ENCODE measurements around the gene FOXO4.
"Not testable (repeated sequence)": the region's sequence is repeated elsewhere in the genome, so short reads cannot be mapped to it uniquely, and the experiment has no call there.

Gene FOXO4, protein sequence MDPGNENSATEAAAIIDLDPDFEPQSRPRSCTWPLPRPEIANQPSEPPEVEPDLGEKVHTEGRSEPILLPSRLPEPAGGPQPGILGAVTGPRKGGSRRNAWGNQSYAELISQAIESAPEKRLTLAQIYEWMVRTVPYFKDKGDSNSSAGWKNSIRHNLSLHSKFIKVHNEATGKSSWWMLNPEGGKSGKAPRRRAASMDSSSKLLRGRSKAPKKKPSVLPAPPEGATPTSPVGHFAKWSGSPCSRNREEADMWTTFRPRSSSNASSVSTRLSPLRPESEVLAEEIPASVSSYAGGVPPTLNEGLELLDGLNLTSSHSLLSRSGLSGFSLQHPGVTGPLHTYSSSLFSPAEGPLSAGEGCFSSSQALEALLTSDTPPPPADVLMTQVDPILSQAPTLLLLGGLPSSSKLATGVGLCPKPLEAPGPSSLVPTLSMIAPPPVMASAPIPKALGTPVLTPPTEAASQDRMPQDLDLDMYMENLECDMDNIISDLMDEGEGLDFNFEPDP

GRCh38 chrX:71095555-71095980, at the start of gene FOXO4:
Gene FOXO4 (plus strand): TSS chrX:71095851. CDS start chrX:71096529, 678 bp downstream.
- peak; percentile 92 for DNase-seq

DNA sequence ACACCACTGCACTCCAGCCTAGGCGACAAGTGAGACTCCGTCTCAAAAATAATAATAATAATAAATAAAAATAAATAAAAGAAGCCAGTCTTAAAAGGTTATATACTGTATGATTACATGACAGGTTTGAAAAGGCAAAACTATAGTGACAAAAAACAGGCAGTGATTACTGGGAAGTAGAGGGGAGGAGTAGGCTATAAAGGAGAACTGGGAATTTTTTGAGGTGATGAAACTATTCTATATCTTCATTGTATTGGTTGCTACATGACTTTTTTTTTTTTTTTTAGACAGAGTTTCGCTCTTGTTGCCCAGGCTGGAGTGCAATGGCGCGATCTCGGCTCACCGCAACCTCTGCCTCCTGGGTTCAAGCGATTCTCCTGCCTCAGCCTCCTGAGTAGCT, 47.8 kb upstream of the FOXO4 start:
- not testable (repeated sequence) for DNase-seq

DNA sequence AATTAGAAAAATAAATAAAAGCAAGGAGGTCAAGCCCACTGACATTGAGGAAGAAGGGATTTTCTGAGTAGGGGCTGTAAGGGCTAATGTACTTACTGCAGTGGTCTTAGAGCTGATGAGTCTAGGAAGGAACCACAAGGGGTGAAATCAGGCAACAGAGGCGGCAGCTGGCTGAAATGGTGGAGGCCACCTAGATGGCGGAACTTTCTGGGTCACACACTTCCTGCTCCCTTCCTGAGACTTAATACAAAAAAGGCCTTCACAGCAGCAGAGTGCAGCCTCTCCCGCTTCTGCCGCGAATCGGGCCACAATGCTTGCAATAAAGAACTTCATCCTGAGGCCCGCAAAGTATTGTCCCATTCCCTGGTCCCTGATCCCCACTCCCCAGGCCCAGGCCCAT, 42.9 kb upstream of the FOXO4 start:
- DNase-seq, result no peak

GRCh38 chrX:71053217-71053621, 42.4 kb upstream of the FOXO4 start:
- peak; percentile 83 for DNase-seq

GRCh38 chrX:71056867-71057266, 38.8 kb upstream of the FOXO4 start:
- no peak for DNase-seq

- DNase-seq, result no peak
Observed at GRCh38 chrX:71057848-71058530, 37.7 kb upstream of the FOXO4 start.

GRCh38 chrX:71060127-71060526, 35.5 kb upstream of the FOXO4 start:
- DNase-seq, result no peak

GRCh38 chrX:71067089-71067488, 28.6 kb upstream of the FOXO4 start:
- DNase-seq, result no peak

GRCh38 chrX:71067712-71068043, 28.0 kb upstream of the FOXO4 start:
- DNase-seq, result no peak

DNA sequence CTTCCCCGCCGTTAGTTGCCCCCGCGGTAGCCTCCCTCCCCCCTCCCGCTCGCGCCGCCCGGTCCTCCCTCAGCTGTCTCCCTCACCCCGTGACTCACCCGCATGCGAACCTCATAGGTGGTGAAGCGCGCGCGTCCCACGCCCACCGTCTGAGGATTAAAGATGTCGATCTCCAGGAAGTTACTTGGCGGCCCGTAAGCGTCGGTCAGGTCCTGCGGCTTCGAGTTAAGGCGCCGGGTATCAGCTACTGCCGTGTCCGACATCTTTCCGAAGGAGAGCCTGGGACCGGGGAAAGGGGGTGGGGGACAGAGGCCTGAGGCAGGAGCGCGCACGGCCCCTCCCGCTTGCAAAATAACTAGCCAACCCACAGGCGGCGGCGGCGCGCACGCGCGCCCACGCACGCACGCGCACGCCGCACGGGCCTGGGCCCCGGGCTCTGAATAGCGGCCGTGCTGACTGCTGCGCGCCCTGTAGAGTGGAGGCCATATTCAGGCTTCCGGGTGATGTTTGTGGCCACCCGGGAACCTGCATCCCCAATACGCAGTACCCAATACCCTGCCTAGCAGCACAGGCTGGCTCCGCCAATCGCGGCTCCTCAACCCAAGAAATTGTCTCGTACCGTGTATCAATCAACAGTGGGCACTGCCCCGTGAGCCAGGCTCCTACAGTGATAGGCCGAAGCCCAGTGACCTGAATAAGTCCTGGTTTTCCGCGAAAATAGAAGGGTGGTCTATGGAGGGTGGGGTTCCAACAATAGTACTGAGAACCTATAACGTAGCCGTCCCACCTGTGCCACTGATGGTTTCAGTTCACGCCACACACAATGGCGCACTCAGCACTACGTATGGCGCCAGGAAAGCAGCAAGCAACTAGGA, 27.4 kb upstream of the FOXO4 start, which contains the start of gene SNX12:
Gene SNX12 (minus strand): TSS at position 291 of the 875 bp plus-strand sequence. CDS start 28 bp downstream, at position 263.
- peak; percentile 96 for DNase-seq

DNA sequence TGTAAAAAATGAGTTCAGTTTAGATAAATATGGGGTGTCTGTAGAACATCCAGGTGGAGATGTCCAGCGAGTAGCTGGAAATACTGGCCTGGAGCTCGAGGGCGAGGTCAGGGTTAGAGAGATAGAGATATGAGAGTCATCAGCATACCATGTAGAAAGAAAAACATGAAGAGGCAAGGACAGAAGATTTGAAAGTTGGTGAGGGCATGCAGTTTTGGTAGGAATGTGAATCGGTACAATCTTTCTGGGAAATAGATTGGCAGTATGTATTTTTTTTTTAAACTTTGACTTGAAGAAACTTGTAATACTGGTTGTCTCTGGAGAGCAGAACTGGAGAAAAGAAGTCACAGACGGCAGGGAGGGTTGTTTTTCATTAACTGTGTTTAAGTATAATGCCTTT, 25.1 kb upstream of the FOXO4 start:
- DNase-seq, result no peak

- no peak for DNase-seq
Observed at GRCh38 chrX:71081330-71082123, 14.1 kb upstream of the FOXO4 start.

DNA sequence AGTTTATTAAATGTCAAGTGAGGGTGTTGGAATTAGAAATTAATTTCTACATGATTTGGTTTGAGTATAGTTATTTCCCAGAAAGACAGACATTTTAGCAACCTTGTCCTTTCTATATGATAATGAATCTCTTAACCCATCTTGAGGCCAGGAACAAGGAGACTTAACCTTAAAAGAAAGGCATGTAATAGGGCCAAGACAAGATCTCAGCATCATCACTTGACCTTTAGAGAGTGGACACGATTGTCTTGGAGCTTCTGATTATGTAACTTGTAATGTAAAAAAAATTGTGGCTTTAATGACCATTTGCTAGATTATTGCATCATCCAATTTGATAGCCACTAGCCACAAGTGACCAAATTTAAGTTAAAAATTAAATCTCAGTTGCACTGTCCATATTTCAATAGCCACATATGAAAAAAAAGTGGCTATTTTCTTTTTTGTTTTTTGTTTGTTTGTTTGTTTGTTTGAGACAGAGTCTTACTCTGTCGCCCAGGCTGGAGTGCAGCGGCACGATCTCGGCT, 13.5 kb upstream of the FOXO4 start:
- DNase-seq, result no peak

DNA sequence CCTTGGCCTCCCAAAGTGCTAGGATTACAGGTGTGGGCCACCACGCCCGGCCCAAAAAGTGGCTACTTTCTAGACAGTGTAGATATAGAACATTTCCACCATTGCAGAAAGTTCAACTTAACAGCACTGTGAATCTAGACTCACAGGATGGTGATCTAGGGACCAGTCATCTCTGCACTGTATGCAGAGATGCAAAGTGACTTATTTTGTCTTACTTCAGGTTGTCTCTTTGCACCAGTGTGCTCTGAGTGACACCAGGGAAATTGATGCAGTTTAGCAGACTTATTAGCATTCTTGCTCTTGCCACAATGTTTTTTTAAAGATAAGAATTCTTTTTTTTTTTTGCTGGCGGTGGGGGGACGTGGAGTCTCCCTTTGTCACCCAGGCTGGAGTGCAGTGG, 12.8 kb upstream of the FOXO4 start:
- no peak for DNase-seq

DNA sequence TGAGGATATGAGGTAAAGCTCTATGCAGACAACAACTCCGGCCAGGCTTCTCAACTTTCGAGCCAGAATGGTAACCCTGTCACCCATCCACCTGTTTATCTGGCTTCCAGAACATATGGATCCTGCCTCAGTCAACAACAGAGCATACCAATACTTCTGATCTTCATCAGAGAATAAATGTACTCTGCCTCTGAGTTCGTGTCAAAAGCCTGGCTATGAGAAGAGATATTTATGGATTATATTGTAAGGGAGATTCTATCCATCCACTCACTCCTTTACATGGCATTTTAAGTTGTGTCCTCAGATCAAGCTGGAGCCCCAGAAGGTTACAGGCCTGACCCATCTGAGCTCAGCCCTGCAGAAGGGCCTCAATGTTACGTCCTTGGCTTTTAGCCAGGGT, 9.8 kb upstream of the FOXO4 start:
- DNase-seq, result no peak

DNA sequence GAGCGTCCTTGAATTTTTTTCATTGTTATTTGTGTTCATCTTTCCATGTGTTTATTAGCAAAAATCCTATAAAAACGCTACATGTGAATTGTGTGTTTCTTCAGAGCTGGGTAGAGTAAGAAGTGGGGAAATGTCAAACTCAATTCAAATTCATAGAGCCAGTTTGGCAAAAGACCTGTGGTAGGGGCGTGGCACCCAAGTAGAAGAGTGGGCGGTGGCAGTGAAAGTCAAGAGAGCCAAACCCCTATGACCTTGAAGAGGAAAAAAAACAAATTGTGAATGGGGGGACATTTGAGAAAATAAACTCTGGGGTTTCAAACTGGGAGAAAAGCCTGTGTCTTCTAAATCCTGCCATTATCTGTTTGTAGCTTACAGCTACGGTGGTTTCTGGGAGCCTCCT, 4.4 kb upstream of the FOXO4 start:
- no peak for DNase-seq

GRCh38 chrX:71095033-71095432, 618 bp upstream of the FOXO4 start:
- no peak for DNase-seq

DNA sequence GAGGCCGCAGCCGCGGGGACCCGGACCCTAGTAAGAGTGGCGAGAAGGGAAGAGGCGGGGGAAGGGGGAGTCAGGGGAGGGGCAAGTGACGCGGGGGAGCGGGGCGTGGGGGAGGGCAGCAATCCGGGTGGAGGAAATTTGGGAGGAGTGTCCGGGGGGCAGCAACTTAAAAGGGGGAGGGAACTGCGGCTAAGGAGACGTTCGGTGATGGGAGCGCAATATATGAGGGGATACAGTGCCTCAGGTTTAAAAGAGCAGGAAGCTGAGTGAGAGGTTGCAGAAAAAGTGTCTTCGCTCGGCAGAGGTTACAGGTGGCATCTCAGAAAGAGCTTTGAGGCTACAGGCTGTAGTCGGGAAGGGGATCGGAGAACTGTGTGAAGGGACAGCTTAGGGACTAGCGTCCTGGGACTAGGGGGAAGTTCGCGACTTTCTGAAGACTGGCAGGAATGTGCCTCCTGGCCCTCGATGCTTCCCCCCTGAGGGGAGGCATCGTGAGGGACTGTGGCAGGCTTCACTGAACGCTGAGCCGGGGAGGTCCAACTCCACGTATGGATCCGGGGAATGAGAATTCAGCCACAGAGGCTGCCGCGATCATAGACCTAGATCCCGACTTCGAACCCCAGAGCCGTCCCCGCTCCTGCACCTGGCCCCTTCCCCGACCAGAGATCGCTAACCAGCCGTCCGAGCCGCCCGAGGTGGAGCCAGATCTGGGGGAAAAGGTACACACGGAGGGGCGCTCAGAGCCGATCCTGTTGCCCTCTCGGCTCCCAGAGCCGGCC, 519 bp downstream of the FOXO4 start:
- peak; percentile 52 for DNase-seq

DNA sequence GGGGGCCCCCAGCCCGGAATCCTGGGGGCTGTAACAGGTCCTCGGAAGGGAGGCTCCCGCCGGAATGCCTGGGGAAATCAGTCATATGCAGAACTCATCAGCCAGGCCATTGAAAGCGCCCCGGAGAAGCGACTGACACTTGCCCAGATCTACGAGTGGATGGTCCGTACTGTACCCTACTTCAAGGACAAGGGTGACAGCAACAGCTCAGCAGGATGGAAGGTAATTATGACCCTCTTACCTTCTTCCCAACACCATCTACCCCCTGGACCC, 1.0 kb downstream of the FOXO4 start:
- DNase-seq, result no peak

DNA sequence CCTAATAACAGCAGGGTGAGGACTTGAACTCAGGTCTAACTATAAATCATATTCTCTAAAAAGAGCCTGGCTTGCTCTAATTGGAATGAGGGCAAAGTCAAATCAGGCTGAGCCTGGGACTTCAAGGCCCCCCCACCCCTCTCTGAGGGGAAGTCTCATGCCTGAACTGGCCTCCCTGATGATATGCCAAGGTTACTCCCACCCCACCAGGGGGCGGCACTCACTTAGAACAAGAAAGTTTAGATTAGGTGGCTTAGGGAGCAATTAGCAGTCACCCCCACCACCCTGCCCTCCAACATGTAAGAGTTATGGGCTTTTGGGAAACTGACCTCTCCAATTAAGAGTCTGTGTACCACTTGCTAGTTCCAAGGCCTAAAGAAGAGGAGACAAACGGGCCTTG, 2.7 kb downstream of the FOXO4 start:
- peak; percentile 64 for DNase-seq

DNA sequence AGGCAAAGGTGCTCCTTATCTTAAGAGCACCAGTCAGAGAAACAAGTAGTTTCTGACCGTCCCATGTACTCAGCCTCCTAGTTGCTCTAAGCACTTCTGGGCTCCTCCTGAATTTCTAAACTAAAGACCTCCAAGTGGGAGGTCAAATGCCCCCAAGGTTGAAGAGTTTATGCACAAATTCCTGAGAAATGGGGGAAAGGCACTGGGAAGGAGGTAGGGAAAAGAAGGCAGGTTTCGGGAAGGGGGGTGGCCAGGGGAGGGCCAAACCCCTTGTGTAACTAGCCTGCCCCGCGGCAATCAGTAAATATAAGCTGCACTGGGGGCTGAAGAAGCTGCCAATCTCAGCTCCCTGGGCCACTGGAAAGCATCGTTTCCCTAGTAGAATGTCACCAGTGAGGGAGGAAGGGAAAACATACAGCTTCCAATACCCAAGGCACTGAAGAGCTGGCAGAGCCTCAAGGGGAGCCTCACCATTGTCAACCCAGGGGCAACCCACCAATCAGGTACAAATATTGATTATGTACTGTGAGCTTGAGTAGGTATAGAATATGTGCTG, 3.4 kb downstream of the FOXO4 start:
- no peak for DNase-seq

All from islet precursor cell (in vitro differentiated cells).